ENCODE data around the gene ANKRD22. TPM values are rescaled to one million over a fixed set of nuclear protein-coding genes. Genes with fewer than 3 reads are reported as not detected.

The ANKRD22 gene
- total and polyA plus RNA-seq, 9 of the 15 experiments (the other 6 are each of a cell fraction or from before 2014, with no cell fraction given): not detected

- no TSS peak for BruUV-seq (replicated peaks)
- in situ Hi-C loops (cut with MboI) (no loop called here), intact Hi-C loops (cut with micrococcal nuclease) (no loop called here)
- DNase-seq (ENCODE audit: extremely low read depth in 1 of 4, low spot score in 3 of 4) (no peak), FAIRE-seq (no peak), ATAC-seq (no peak)
- H2AFZ ChIP-seq (ENCODE audit: low read depth, low read length): no peak overlapping the region
- no peak overlapping the region for H3K4me3 ChIP-seq
- H3K4me1 ChIP-seq (replicated peaks in 1 of 2; ENCODE audit: control insufficient read depth in 2 of 2, insufficient read depth in 2 of 2, low read length in 2 of 2): no peaks in the 10 kb centered on the region
- no peaks in the 10 kb centered on the region for H3K36me3 ChIP-seq (ENCODE audit: control insufficient read depth, insufficient read depth, low read length)
- H3K27ac ChIP-seq (ENCODE audit: extremely low read depth, low read depth, low read length): no peak overlapping the region
- H4K20me1 ChIP-seq (replicated peaks; ENCODE audit: control insufficient read depth, insufficient read depth, low read length): no peaks in the 10 kb centered on the region
- no peaks in the 10 kb centered on the region for H3K9me3 ChIP-seq (replicated peaks; ENCODE audit: control insufficient read depth, insufficient read depth, low read depth, low read length)
- ChIA-PET POLR2A (no interaction called here), CTCF (ENCODE audit: low intra/inter-chr PET ratio) (no interaction called here)
- H3K79me2 ChIP-seq (ENCODE audit: control insufficient read depth, insufficient read depth, low read length): no peaks in the 10 kb centered on the region
- WGBS (ENCODE audit: insufficient coverage, low coverage, missing lambda C conversion rate): 0% methylated on average over 3 of the region's 3 CpGs
- no peaks in the 10 kb centered on the region for H3K27me3 ChIP-seq (ENCODE audit: control insufficient read depth in 2 of 2, insufficient read depth in 2 of 2, low read length in 2 of 2)
- H3K4me2 ChIP-seq (ENCODE audit: insufficient read depth, low read length): no peak overlapping the region
- H3K9me1 ChIP-seq (ENCODE audit: control insufficient read depth, insufficient read depth, low read length): no peaks in the 10 kb centered on the region
- no peak overlapping the region for H3K9ac ChIP-seq (ENCODE audit: insufficient read depth in 1 of 2, low read depth in 2 of 2, low read length in 2 of 2)
- TF ChIP-seq CC2D1A (IDR thresholded peaks at IDR 0.05) (no peak), UBTF (IDR thresholded peaks at IDR 0.05; ENCODE audit: borderline replicate concordance in 1 of 2, low read depth in 2 of 2, low read length in 2 of 2) (no peak), PTTG1 (tag; IDR thresholded peaks at IDR 0.05; ENCODE audit: low read depth) (no peak), DPF2 (IDR thresholded peaks at IDR 0.05) (no peak), ZNF354B (CRISPR knock-in tag; IDR thresholded peaks at IDR 0.05) (no peak), TRIM28 (IDR thresholded peaks at IDR 0.05) (no peak), RBBP5 (IDR thresholded peaks at IDR 0.05; ENCODE audit: borderline replicate concordance, insufficient read depth, low read length, poor library complexity, severe bottlenecking) (no peak), ZNF644 (tag; IDR thresholded peaks at IDR 0.05; ENCODE audit: low read depth) (no peak), DACH1 (IDR thresholded peaks at IDR 0.05; ENCODE audit: partially characterized antibody) (no peak)
- TF ChIP-seq, protein P1, sequence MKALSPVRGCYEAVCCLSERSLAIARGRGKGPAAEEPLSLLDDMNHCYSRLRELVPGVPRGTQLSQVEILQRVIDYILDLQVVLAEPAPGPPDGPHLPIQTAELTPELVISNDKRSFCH (CRISPR knock-in tag; IDR thresholded peaks at IDR 0.05): no peak
- TF ChIP-seq, protein P1 (tag; IDR thresholded peaks at IDR 0.05): no peak
Measured at GRCh38 chr10:88819290-88819689, 32.4 kb downstream of the ANKRD22 start.

Data from K562 (cell line).